Activated naive CD4-positive, alpha-beta T cell treated with anti-CD3 and anti-CD28 coated beads, Interleukin-2, amount 50 U/mL, for 16 hours (primary cell): Measurements from ENCODE around the gene PHF10.

ENCODE experiments used
- DNase-seq: peaks from one replicate; pipeline ENCODE4 v3.0.0-alpha.2; 2020

Gene PHF10

GRCh38 chr6:169669889-169670288 is 54.4 kb downstream of the PHF10 start:
- no peak for DNase-seq

GRCh38 chr6:169669147-169669546 is 55.2 kb downstream of the PHF10 start:
- no peak for DNase-seq

GRCh38 chr6:169668203-169668847 is 56.0 kb downstream of the PHF10 start:
- no peak for DNase-seq

- no peak for DNase-seq
Observed at GRCh38 chr6:169667716-169668115, 56.6 kb downstream of the PHF10 start.

- no peak for DNase-seq
Observed at GRCh38 chr6:169666441-169666840, 57.9 kb downstream of the PHF10 start.

GRCh38 chr6:169665289-169665688 is 59.0 kb downstream of the PHF10 start:
- no peak for DNase-seq

GRCh38 chr6:169664227-169664626 is 60.1 kb downstream of the PHF10 start:
- DNase-seq, result no peak

- no peak for DNase-seq
Observed at GRCh38 chr6:169663468-169663867, 60.8 kb downstream of the PHF10 start.

- no peak for DNase-seq
Observed at GRCh38 chr6:169661391-169661756, 62.9 kb downstream of the PHF10 start.

GRCh38 chr6:169660751-169661390 is 63.4 kb downstream of the PHF10 start:
- DNase-seq, result no peak

GRCh38 chr6:169659820-169660610 is 64.3 kb downstream of the PHF10 start:
- no peak for DNase-seq

- no peak for DNase-seq
Observed at GRCh38 chr6:169657284-169657610, 67.1 kb downstream of the PHF10 start.

GRCh38 chr6:169656546-169657283 is 67.6 kb downstream of the PHF10 start:
- DNase-seq, result no peak

- peak; percentile 71 for DNase-seq
Observed at GRCh38 chr6:169654598-169655391, 69.5 kb downstream of the PHF10 start.
